Epithelial cell of esophagus (primary cell): ENCODE measurements around the gene KRT20.

Experiments used
- DNase-seq: peaks from one replicate; pipeline ENCODE4 v3.0.0; 2010; ENCODE audit warnings: low read depth
- H3K4me3 ChIP-seq: 2 replicates; pipeline ENCODE4 v1.5.1; 2011; ENCODE audit warnings: mild to moderate bottlenecking, low read length, control low read depth
- TF ChIP-seq, protein P1 (sequence below): IDR thresholded peaks from 2 replicates; pipeline ENCODE4 v1.5.1; 2011; ENCODE audit warnings: low read depth, mild to moderate bottlenecking, low read length, control low read depth, inconsistent platforms; ENCODE audit not compliant: insufficient read depth; ENCODE audit errors: missing control alignments

The KRT20 gene

DNA sequence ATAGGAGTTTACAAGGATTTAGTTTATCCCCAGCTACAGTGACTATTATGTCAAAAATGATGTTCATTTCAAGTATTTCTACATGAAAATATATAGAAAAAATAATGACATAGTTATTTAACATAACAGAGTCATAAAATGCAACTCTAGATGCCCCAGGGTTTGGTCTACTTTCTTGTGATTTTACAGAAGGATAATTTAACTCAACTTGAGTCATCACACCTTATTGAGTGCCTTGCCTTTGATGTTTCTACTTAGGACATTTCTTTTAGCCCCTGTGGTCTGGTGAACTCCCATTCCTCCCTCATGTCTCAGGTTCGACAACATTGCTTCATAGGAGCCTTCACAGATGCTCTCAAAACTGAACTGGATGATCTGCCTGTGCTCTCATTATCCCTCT is 2.0 kb downstream of the KRT20 start:
- H3K4me3 ChIP-seq, result no peak overlapping the region
- no peak for DNase-seq
- TF ChIP-seq, protein P1, sequence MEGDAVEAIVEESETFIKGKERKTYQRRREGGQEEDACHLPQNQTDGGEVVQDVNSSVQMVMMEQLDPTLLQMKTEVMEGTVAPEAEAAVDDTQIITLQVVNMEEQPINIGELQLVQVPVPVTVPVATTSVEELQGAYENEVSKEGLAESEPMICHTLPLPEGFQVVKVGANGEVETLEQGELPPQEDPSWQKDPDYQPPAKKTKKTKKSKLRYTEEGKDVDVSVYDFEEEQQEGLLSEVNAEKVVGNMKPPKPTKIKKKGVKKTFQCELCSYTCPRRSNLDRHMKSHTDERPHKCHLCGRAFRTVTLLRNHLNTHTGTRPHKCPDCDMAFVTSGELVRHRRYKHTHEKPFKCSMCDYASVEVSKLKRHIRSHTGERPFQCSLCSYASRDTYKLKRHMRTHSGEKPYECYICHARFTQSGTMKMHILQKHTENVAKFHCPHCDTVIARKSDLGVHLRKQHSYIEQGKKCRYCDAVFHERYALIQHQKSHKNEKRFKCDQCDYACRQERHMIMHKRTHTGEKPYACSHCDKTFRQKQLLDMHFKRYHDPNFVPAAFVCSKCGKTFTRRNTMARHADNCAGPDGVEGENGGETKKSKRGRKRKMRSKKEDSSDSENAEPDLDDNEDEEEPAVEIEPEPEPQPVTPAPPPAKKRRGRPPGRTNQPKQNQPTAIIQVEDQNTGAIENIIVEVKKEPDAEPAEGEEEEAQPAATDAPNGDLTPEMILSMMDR, result no peak

DNA sequence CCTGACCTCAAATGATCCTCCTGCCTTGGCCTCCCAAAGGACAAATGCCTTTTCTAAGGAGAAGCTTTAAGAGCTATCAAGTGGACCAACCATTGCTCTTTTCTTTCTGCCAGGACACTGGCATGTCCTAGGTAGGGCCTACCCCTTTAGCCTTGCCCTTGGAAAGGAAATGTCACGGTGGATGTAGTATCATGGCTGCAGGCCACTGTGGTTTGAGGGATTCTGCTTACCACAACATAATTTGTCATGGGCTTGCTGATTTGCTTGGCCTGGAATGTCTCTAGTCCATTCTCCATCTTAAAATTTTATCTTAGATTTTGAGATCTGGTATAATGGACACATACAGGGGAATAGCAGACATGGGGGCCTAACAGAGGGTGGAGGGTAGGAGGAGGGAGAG is 6.0 kb downstream of the KRT20 start:
- TF ChIP-seq, protein P1, result no peak
- DNase-seq, result no peak
- no peak overlapping the region for H3K4me3 ChIP-seq

DNA sequence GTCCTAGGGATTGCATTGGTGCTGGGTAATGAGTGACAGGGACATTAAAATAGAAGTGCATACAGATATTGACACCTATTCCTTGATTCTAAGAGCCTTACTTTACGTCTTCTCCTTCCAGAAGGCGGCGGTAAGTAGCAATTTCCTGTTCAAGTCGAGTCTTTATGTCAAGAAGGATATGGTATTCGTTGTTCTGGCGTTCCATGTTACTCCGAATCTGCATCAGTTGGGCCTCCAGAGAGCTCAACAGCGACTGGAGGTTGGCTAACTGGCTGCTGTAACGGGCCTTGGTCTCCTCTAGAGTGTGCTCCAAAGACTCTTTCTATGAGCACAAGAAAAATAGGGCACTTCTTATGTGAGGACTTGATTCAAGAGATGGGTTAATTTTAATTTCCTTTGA is 7.0 kb downstream of the KRT20 start:
- no peak for DNase-seq
- no peak overlapping the region for H3K4me3 ChIP-seq
- TF ChIP-seq, protein P1, result no peak

DNA sequence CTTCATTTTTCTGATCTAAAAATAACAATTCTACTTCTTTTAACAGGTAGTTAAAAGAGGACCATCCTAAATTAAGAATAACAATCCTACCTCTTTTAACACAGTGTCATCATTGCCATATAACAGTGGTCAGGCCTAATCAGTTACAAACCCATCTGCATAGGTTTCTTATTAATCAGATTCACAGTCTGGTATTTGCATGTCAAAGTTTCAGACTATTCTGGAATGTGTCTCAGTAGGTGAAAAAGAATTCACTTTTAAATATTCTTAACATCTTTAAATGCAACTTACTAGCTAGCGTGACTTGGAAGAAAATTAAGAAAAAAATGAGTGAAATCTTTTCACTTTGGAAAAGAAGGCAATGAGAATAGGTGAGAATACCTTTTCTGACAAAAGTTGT is 11.2 kb downstream of the KRT20 start:
- no peak overlapping the region for H3K4me3 ChIP-seq
- DNase-seq, result no peak
- TF ChIP-seq, protein P1, result no peak

DNA sequence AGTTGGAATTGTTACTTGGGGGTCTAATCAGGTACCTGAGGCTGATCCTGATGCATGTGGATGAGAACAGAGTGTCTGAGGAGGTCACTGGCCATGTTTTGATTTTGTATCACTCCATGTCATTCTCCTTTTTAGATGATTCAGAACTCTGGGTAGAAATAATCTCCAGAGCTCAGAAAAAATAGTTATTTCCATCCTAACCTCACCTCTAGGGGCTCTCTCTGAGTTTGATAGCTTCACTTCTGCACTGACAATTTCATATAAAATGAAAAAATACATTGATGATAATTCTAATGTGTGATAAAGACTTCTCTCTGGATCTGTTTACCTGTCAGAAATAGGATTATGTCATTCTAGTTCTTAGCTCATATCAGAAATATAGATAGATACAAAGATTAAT is 11.8 kb downstream of the KRT20 start:
- TF ChIP-seq, protein P1, result no peak
- DNase-seq, result no peak
- H3K4me3 ChIP-seq, result no peak overlapping the region

DNA sequence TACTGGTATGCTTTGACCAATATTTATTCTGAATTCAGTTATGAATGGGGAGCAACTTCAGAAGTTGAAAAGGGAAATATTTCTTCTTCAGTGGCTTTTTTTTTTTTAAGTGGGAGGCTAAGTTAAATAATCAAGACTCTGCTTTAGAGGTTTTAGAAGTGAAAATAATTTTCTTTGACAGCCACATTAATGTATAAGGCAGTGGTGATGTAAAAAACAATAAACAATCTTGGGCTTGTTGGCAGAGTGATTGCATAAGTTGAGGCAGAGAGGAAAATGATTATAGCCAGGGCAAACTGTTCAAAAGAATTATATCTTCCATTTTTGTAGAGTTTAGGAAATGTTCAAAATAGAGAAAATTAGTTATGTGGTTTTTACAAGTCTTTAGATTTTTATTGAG is 12.6 kb downstream of the KRT20 start:
- DNase-seq, result no peak
- TF ChIP-seq, protein P1, result no peak
- H3K4me3 ChIP-seq, result no peak overlapping the region

DNA sequence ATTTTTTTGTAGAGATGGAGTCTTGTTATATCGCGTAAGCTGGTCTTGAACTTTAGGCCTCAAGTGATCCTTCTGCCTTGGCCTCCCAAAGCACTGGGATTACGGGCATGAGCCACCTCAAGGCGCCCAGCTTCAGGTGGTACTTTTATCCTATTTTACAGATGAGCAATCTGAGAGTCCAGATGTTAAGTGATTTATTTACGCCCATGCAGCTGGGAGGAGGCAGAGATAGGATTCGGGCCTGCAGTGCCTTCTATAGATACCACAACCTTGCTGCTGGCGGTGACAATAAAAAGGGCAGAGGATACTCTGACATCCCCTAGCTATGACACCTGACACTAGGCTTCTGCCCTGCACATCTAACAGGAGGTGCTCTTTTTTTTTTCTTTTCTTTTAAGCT is 13.7 kb downstream of the KRT20 start:
- TF ChIP-seq, protein P1, result no peak
- no peak overlapping the region for H3K4me3 ChIP-seq

More for the DNA sequence above, 13.7 kb downstream of the KRT20 start:
- no peak for DNase-seq
